ENCODE results near the gene CYP46A1.

DNA sequence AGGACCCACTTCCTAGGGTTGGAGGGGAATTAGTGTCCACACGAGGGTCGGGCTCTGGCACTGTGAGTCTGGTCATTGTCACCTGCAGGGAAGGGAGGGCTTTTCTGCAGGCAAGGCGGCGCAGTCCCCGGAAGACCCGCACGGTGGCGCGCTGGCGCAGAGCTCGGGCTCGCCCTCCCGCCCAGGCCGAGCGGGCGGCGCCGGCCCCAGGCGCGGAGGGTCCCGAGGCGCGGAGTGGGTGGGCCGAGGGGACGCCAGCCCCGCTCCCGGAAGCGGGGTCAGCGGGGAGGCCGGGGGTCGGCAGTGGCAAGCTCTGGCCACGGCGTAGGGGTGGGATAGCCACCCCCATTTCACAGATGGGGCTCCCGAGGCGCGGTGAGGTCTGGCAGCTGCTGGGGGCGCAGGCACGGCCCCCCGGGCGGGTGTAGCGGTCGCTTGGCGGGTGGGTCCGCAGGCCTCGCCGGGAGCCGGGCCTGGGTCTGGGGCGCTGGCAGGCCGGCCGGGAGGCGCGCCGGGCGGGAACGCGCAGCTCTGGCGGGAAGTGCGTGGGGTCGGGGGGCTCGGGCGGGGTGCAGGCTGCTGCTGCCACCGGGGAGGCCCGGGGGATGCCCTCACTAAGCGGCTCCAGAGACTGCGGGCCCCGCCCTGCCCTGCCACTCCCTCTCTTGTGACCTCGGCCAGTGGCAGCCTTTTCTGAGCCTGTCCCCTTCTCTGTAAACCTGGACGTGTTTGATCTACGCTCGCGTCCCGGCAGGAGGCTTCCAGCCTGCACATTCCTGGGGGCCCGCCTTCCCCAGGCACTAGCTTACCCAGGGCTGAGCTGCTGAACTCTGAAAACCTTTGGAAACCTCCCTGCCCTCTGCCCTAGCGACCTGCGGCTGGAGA lies 46.1 kb downstream of the CYP46A1 start:
- TF ChIP-seq, protein P1, sequence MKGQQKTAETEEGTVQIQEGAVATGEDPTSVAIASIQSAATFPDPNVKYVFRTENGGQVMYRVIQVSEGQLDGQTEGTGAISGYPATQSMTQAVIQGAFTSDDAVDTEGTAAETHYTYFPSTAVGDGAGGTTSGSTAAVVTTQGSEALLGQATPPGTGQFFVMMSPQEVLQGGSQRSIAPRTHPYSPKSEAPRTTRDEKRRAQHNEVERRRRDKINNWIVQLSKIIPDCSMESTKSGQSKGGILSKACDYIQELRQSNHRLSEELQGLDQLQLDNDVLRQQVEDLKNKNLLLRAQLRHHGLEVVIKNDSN (IDR thresholded peaks at IDR 0.05) = no peak
- TF ChIP-seq NFIC (IDR thresholded peaks at IDR 0.05) (no peak), YY1 (IDR thresholded peaks at IDR 0.05; ENCODE audit: low read depth) (no peak), MAX (IDR thresholded peaks at IDR 0.05) (no peak; the same call in 1 of the 2 replicates), RAD21 (IDR thresholded peaks at IDR 0.05; ENCODE audit: low read depth) (peak; percentile 82), ZBTB7A (IDR thresholded peaks at IDR 0.05; ENCODE audit: low read depth) (peak; percentile 74), TAF1 (IDR thresholded peaks at IDR 0.05; ENCODE audit: low read depth) (no peak), EP300 (IDR thresholded peaks at IDR 0.05; ENCODE audit: borderline replicate concordance) (no peak)
- TF ChIP-seq, protein P2, sequence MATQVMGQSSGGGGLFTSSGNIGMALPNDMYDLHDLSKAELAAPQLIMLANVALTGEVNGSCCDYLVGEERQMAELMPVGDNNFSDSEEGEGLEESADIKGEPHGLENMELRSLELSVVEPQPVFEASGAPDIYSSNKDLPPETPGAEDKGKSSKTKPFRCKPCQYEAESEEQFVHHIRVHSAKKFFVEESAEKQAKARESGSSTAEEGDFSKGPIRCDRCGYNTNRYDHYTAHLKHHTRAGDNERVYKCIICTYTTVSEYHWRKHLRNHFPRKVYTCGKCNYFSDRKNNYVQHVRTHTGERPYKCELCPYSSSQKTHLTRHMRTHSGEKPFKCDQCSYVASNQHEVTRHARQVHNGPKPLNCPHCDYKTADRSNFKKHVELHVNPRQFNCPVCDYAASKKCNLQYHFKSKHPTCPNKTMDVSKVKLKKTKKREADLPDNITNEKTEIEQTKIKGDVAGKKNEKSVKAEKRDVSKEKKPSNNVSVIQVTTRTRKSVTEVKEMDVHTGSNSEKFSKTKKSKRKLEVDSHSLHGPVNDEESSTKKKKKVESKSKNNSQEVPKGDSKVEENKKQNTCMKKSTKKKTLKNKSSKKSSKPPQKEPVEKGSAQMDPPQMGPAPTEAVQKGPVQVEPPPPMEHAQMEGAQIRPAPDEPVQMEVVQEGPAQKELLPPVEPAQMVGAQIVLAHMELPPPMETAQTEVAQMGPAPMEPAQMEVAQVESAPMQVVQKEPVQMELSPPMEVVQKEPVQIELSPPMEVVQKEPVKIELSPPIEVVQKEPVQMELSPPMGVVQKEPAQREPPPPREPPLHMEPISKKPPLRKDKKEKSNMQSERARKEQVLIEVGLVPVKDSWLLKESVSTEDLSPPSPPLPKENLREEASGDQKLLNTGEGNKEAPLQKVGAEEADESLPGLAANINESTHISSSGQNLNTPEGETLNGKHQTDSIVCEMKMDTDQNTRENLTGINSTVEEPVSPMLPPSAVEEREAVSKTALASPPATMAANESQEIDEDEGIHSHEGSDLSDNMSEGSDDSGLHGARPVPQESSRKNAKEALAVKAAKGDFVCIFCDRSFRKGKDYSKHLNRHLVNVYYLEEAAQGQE (IDR thresholded peaks at IDR 0.05; ENCODE audit: low read depth) = no peak
